Nucleus accumbens (tissue), 56 donors: ENCODE data around the gene NELL1.

Source experiments
- DNase-seq, 56 donors: peaks; one replicate each; lab custom pipeline; 2025; lab: John Stamatoyannopoulos, UW

NELL1 gene

GRCh38 chr11:21295508-21295907 lies 626.1 kb downstream of the NELL1 start:
- no peak for DNase-seq

GRCh38 chr11:21301981-21302380 lies 632.6 kb downstream of the NELL1 start:
- DNase-seq: no peak

GRCh38 chr11:21306739-21307358 lies 637.5 kb downstream of the NELL1 start:
- DNase-seq: no peak

GRCh38 chr11:21307874-21308273 lies 638.5 kb downstream of the NELL1 start:
- DNase-seq: no peak

GRCh38 chr11:21316591-21316990 lies 647.2 kb downstream of the NELL1 start:
- no peak for DNase-seq

- DNase-seq: no peak
Observed at GRCh38 chr11:21321072-21321471, 651.7 kb downstream of the NELL1 start.

GRCh38 chr11:21321530-21321929 lies 652.1 kb downstream of the NELL1 start:
- DNase-seq: no peak

- DNase-seq: no peak
Observed at GRCh38 chr11:21323617-21324016, 654.2 kb downstream of the NELL1 start.

- DNase-seq: no peak
Observed at GRCh38 chr11:21343204-21343603, 673.8 kb downstream of the NELL1 start.

GRCh38 chr11:21346361-21346760 lies 677.0 kb downstream of the NELL1 start:
- no peak for DNase-seq

GRCh38 chr11:21350613-21351012 lies 681.2 kb downstream of the NELL1 start:
- no peak for DNase-seq

- DNase-seq: no peak
Observed at GRCh38 chr11:21353425-21353824, 684.0 kb downstream of the NELL1 start.

- DNase-seq: no peak
Observed at GRCh38 chr11:21364866-21365624, 695.7 kb downstream of the NELL1 start.

GRCh38 chr11:21369947-21370346 lies 700.6 kb downstream of the NELL1 start:
- no peak for DNase-seq

GRCh38 chr11:21371044-21371443 lies 701.7 kb downstream of the NELL1 start:
- DNase-seq: no peak

- DNase-seq: no peak
Observed at GRCh38 chr11:21372672-21373071, 703.3 kb downstream of the NELL1 start.

GRCh38 chr11:21374376-21374775 lies 705.0 kb downstream of the NELL1 start:
- DNase-seq: no peak

- no peak for DNase-seq
Observed at GRCh38 chr11:21385669-21386440, 716.5 kb downstream of the NELL1 start.

GRCh38 chr11:21390430-21390829 lies 721.0 kb downstream of the NELL1 start:
- DNase-seq: no peak

GRCh38 chr11:21396342-21397008 lies 727.1 kb downstream of the NELL1 start:
- no peak for DNase-seq

GRCh38 chr11:21398195-21398594 lies 728.8 kb downstream of the NELL1 start:
- DNase-seq: no peak
